Gastrocnemius medialis (tissue), 4 donors: ENCODE data around the gene FBXW11. TPM values are rescaled to one million over a fixed set of nuclear protein-coding genes. Genes with fewer than 3 reads are reported as not detected.

ENCODE experiments used
- ATAC-seq, 2 donors: fragments of 150-250 bp; one replicate each; pipeline ENCODE4 v1.9.1; 2016
- DNase-seq, 2 donors: peaks; one replicate each; pipeline ENCODE4 v3.0.0-alpha.2; 2019
- H3K27ac ChIP-seq, 4 donors: fragments of 200-600 bp; sonication (generic); 1 replicate in 1 of 4; 2 replicates in 3 of 4; pipeline ENCODE4 v1.5.1; 2016 to 2018; ENCODE audit warnings: mild to moderate bottlenecking in 2 of 4, moderate library complexity in 1 of 4
- H3K27me3 ChIP-seq, 3 donors: fragments of 200-600 bp; sonication (generic) in 2 of 3; 1 replicate in 1 of 3; 2 replicates in 2 of 3; pipeline versions ENCODE4 v1.5.1 to v1.6.0; 2016 to 2019; ENCODE audit warnings: mild to moderate bottlenecking in 1 of 3, moderate library complexity in 1 of 3
- H3K36me3 ChIP-seq, 2 donors: fragments of 200-600 bp; sonication (generic) in 1 of 2; one replicate each; pipeline ENCODE4 v1.5.1; 2017 to 2018
- H3K4me1 ChIP-seq, 2 donors: fragments of 200-600 bp; sonication (generic) in 1 of 2; one replicate each; pipeline ENCODE4 v1.5.1; 2016 to 2017; ENCODE audit warnings: mild to moderate bottlenecking in 2 of 2
- H3K4me3 ChIP-seq, 4 donors: fragments of 200-600 bp; sonication (generic) in 3 of 4; 1 replicate in 1 of 4; 2 replicates in 3 of 4; pipeline ENCODE4 v1.5.1; 2016 to 2019; ENCODE audit warnings: mild to moderate bottlenecking in 2 of 4
- H3K9me3 ChIP-seq, 3 donors: fragments of 200-600 bp; sonication (generic) in 2 of 3; 1 replicate in 1 of 3; 2 replicates in 2 of 3; pipeline ENCODE4 v1.5.1; 2016 to 2019
- CTCF ChIP-seq, 5 experiments: fragments of 450-650 bp in 3 of 5; fragments of 200-600 bp in 2 of 5; sonication (generic) in 2 of 5; IDR thresholded peaks in 4 of 5; conservative IDR thresholded peaks in 1 of 5; 1 replicate in 4 of 5; 2 replicates in 1 of 5; pipeline ENCODE4 v1.5.1; 2016 to 2019; ENCODE audit warnings: antibody characterized with exemption in 5 of 5, mild to moderate bottlenecking in 3 of 5, moderate library complexity in 3 of 5
- POLR2A ChIP-seq, 2 donors: fragments of 450-650 bp; IDR thresholded peaks; one replicate each; pipeline ENCODE4 v1.6.1; 2017; ENCODE audit warnings: antibody characterized with exemption in 2 of 2, mild to moderate bottlenecking in 2 of 2, moderate library complexity in 2 of 2
- in situ Hi-C, 4 donors: fragments of 200-750 bp; cut with MboI; loops; one replicate each; pipeline versions ENCODE4 v1.15.0 to v1.8.0; 2017; ENCODE audit warnings: low sequenced_read_pairs in 4 of 4
- intact Hi-C: fragments of 100-400 bp; cut with DNase I; formaldehyde crosslinking; loops from one replicate; pipeline ENCODE4 v1.15.1; 2023; ENCODE audit warnings: low total_unique reads
- total RNA-seq, 4 donors: library from RNA; depleted of rRNA; stranded (reverse); fragments of >200 nt; gene quantifications; one replicate each; pipeline versions ENCODE4 v1.1.0 to v1.2.3, GENCODE V29; 2016

The FBXW11 gene
- total RNA-seq, 4 donors from 2014 or later, result 68.5 to 80.8 (median 72.2) TPM

- H3K4me3 ChIP-seq, result no peak overlapping the region
- no peaks in the 10 kb centered on the region for H3K36me3 ChIP-seq
- no peaks in the 10 kb centered on the region for H3K9me3 ChIP-seq
- intact Hi-C loops, result no loop called here
- DNase-seq, result no peak
- ATAC-seq, result no peak
- TF ChIP-seq POLR2A (IDR thresholded peaks at IDR 0.05) (no peak), CTCF (IDR thresholded peaks at IDR 0.05 in 4 of 5, conservative IDR thresholded peaks at IDR 0.05 in 1 of 5) (no peak)
- H3K27me3 ChIP-seq, result no peaks in the 10 kb centered on the region
- in situ Hi-C loops, result no loop called here
- H3K27ac ChIP-seq, result no peak overlapping the region
- H3K4me1 ChIP-seq, result no peaks in the 10 kb centered on the region
Observed at GRCh38 chr5:171816666-171817065, 189.8 kb downstream of the FBXW11 start.

- H3K36me3 ChIP-seq, result no peaks in the 10 kb centered on the region
- H3K9me3 ChIP-seq, result no peaks in the 10 kb centered on the region
- H3K4me1 ChIP-seq, result no peaks in the 10 kb centered on the region
- no peak for ATAC-seq
- TF ChIP-seq POLR2A (IDR thresholded peaks at IDR 0.05) (no peak), CTCF (IDR thresholded peaks at IDR 0.05 in 4 of 5, conservative IDR thresholded peaks at IDR 0.05 in 1 of 5) (no peak)
- no peaks in the 10 kb centered on the region for H3K27me3 ChIP-seq
- DNase-seq, result no peak
- in situ Hi-C loops (no loop called here), intact Hi-C loops (no loop called here)
- no peak overlapping the region for H3K4me3 ChIP-seq
- no peak overlapping the region for H3K27ac ChIP-seq
Observed at GRCh38 chr5:171813813-171814490, 192.5 kb downstream of the FBXW11 start.

DNA sequence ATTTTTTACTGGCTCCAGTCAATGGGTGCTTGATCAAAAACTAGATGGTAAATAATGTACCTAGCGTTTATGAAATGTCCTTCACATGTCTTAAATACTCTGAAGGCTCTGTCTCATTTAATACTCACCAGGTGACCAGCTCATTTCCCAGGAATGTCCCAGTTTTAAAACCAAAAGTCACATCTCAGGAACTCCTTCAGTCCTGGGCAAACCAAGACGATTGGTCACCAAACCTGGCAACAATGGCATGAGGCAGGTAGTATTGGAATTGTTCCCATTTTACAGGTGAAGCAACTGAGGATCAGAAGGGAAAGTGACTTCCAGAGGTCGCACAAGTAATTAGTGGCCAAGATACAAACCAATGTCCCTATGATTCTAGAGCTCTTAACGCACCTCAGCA, 193.2 kb downstream of the FBXW11 start:
- Histone ChIP-seq H3K27me3 (peaks cover 0 to under 1% (median 0%) of the 10 kb centered on the region in 3 donors), H3K4me1 (no peaks in the 10 kb centered on the region), H3K36me3 (no peaks in the 10 kb centered on the region), H3K4me3 (no peak overlapping the region), H3K27ac (no peak overlapping the region), H3K9me3 (no peaks in the 10 kb centered on the region)
- in situ Hi-C loops, result no loop called here
- intact Hi-C loops, result no loop called here
- TF ChIP-seq POLR2A (IDR thresholded peaks at IDR 0.05), result no peak
- TF ChIP-seq CTCF (IDR thresholded peaks at IDR 0.05 in 4 of 5, conservative IDR thresholded peaks at IDR 0.05 in 1 of 5), result no peak
- ATAC-seq, result no peak
- DNase-seq, result no peak

Other genes starting within 250 kb of the FBXW11 start
- gene SMIM23, start 220.8 kb downstream of the FBXW11 start, total RNA-seq, result not detected
- 10 to 100 TPM in 1 of 4 donors, 1 to 10 TPM in 3; 5.4 to 18.3 (median 5.7) TPM for gene STK10, start 181.6 kb upstream of the FBXW11 start, total RNA-seq
- gene EFCAB9, start 187.5 kb upstream of the FBXW11 start, total RNA-seq, result not detected